HCT116 (cell line): ENCODE data around the gene ZNF367.

Experiments used
- ATF3 ChIP-seq: IDR thresholded peaks from 2 replicates; pipeline ENCODE4 v1.6.1; 2012
- CBX3 ChIP-seq: IDR thresholded peaks from 2 replicates; pipeline ENCODE4 v1.6.1; 2012; ENCODE audit warnings: low read depth
- CTCF ChIP-seq, 3 experiments: fragments of 200-600 bp in 1 of 3; sonication (generic) in 1 of 3; IDR thresholded peaks in 2 of 3; conservative IDR thresholded peaks in 1 of 3; 2 replicates each; pipeline ENCODE4 v1.5.1; 2012 to 2017; ENCODE audit warnings: low read depth in 2 of 3, low read length in 2 of 3, antibody characterized with exemption in 1 of 3, borderline replicate concordance in 1 of 3, control low read depth in 1 of 3, mild to moderate bottlenecking in 1 of 3, mixed read lengths in 1 of 3, mixed run types in 1 of 3, moderate library complexity in 1 of 3; ENCODE audit not compliant: insufficient read depth in 1 of 3
- ELF1 ChIP-seq: IDR thresholded peaks from 2 replicates; pipeline ENCODE4 v1.6.1; 2012; ENCODE audit warnings: low read depth, borderline replicate concordance
- EZH2 ChIP-seq: fragments of 200-600 bp; sonication (generic); IDR thresholded peaks from 2 replicates; pipeline ENCODE4 v1.6.1; 2017; ENCODE audit warnings: antibody characterized with exemption, mixed run types
- FOSL1 ChIP-seq: IDR thresholded peaks from 2 replicates; pipeline ENCODE4 v1.6.1; 2012; ENCODE audit warnings: low read depth
- JUND ChIP-seq: IDR thresholded peaks from 2 replicates; pipeline ENCODE4 v1.6.1; 2012
- POLR2A ChIP-seq: IDR thresholded peaks from 2 replicates; pipeline ENCODE4 v1.7.0; 2011; ENCODE audit warnings: borderline replicate concordance; ENCODE audit not compliant: insufficient read depth, insufficient read length; ENCODE audit errors: extremely low read depth
- POLR2AphosphoS5 ChIP-seq: IDR thresholded peaks from 2 replicates; pipeline ENCODE4 v1.6.1; 2011; ENCODE audit warnings: mild to moderate bottlenecking, low read depth, low read length, moderate library complexity
- RAD21 ChIP-seq: IDR thresholded peaks from 2 replicates; pipeline ENCODE4 v1.6.1; 2012; ENCODE audit warnings: low read depth, mild to moderate bottlenecking
- REST ChIP-seq: IDR thresholded peaks from 2 replicates; pipeline ENCODE4 v1.6.1; 2012; ENCODE audit warnings: low read depth
- TCF7L2 ChIP-seq: IDR thresholded peaks from 2 replicates; pipeline ENCODE4 v1.7.0; 2011; ENCODE audit warnings: borderline replicate concordance, inconsistent platforms; ENCODE audit not compliant: insufficient read depth, insufficient read length; ENCODE audit errors: extremely low read depth
- YY1 ChIP-seq: IDR thresholded peaks from 2 replicates; pipeline ENCODE4 v1.6.1; 2011; ENCODE audit warnings: low read length, low read depth, moderate library complexity, mild to moderate bottlenecking; ENCODE audit not compliant: insufficient replicate concordance; ENCODE audit errors: extremely low read depth

GRCh38 chr9:96340707-96341106 lies 77.5 kb downstream of the ZNF367 start:
- no peak for TF ChIP-seq CTCF (IDR thresholded peaks at IDR 0.05 in 2 of 3, conservative IDR thresholded peaks at IDR 0.05 in 1 of 3; ENCODE audit: borderline replicate concordance in 1 of 3, insufficient read depth in 1 of 3, low read depth in 2 of 3, low read length in 2 of 3)
- no peak for TF ChIP-seq CBX3
- TF ChIP-seq RAD21: no peak
- no peak for TF ChIP-seq POLR2AphosphoS5
- TF ChIP-seq REST: no peak
- TF ChIP-seq ATF3: no peak
- no peak for TF ChIP-seq EZH2
- no peak for TF ChIP-seq POLR2A
- TF ChIP-seq YY1: no peak
- no peak for TF ChIP-seq FOSL1
- TF ChIP-seq JUND: no peak
- TF ChIP-seq TCF7L2: no peak
- TF ChIP-seq ELF1: no peak
